Measurements from ENCODE around the gene SMARCD2. TPM values are rescaled to one million over a fixed set of nuclear protein-coding genes. Genes with fewer than 3 reads are reported as not detected.

The SMARCD2 gene
- total RNA-seq, 4 donors from 2014 or later = 235 to 310 (median 272) TPM

DNA sequence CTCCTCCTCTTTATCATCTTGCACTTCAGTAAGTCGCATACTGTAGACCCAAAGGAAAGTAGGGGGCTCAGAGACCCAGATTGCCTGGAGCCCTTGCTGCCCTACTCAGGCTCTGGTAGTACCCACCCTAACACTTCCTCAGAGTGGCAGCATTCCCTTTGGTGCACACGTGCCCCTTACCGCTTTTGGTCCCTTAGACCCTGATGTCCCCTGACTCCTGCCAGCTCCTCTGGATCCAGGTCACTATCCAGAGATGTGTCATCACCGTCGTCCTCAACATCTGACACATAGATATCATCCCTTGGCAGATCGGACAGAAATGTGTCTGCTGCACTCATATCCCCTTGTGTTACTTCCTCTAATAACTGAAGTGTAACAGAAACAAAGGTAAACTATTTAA is 20.7 kb downstream of the SMARCD2 start:
- TF ChIP-seq, protein P1, sequence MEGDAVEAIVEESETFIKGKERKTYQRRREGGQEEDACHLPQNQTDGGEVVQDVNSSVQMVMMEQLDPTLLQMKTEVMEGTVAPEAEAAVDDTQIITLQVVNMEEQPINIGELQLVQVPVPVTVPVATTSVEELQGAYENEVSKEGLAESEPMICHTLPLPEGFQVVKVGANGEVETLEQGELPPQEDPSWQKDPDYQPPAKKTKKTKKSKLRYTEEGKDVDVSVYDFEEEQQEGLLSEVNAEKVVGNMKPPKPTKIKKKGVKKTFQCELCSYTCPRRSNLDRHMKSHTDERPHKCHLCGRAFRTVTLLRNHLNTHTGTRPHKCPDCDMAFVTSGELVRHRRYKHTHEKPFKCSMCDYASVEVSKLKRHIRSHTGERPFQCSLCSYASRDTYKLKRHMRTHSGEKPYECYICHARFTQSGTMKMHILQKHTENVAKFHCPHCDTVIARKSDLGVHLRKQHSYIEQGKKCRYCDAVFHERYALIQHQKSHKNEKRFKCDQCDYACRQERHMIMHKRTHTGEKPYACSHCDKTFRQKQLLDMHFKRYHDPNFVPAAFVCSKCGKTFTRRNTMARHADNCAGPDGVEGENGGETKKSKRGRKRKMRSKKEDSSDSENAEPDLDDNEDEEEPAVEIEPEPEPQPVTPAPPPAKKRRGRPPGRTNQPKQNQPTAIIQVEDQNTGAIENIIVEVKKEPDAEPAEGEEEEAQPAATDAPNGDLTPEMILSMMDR (IDR thresholded peaks at IDR 0.05) = no peak
- no peak for TF ChIP-seq POLR2A (IDR thresholded peaks at IDR 0.05)
- 73 to 81% methylated on average over 6 of the region's 6 CpGs for WGBS, 2 donors

DNA sequence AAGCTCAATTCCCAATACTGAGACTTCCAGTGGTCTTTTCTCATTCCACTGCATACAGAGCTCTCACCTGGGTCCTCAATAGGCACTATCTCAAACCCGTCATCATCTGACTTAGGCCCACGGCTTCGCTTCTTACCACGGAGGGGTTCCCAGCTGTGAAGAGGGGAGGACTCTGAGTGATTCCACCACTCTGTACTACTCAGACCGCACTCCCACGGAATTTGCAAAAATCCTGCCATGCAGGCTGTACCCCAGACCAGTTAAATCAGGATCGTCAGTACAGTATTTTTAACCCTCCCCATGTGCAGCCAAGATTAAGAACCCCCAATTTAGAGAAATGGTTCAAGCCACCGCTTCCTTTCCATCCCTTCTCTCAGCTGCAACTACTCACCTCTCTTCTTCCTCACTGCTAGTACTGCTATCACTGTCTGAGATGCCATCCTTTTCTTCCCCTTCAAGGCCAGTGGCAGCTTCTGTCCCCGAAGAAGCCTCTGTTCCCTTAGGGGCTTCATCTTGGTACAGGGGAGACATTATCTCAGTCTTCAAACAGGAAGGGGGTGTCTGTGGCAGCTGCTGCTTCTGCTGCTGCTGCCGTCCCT is 21.4 kb downstream of the SMARCD2 start:
- 83 to 85% methylated on average over 10 of the region's 10 CpGs for WGBS, 2 donors
- no peak for DNase-seq (ENCODE audit: low spot score in 2 of 2)
- no peak overlapping the region for H3K4me3 ChIP-seq (ENCODE audit: low read depth, poor library complexity, severe bottlenecking)
- intact Hi-C loops (cut with DNase I; ENCODE audit: low total_unique reads) = loop anchor here (5.0 kb wide), 1 partner anchor 34 kb away; no protein-coding TSS in a partner anchor
- TF ChIP-seq, protein P1 (IDR thresholded peaks at IDR 0.05) = no peak
- no peak for TF ChIP-seq POLR2A (IDR thresholded peaks at IDR 0.05)

More for the DNA sequence above, 20.7 kb downstream of the SMARCD2 start:
- no peak overlapping the region for H3K4me3 ChIP-seq (ENCODE audit: low read depth, poor library complexity, severe bottlenecking)
- DNase-seq (ENCODE audit: low spot score in 2 of 2) = no peak
- intact Hi-C loops (cut with DNase I; ENCODE audit: low total_unique reads) = loop anchor here (5.0 kb wide), 1 partner anchor 35 kb away; no protein-coding TSS in a partner anchor

DNA sequence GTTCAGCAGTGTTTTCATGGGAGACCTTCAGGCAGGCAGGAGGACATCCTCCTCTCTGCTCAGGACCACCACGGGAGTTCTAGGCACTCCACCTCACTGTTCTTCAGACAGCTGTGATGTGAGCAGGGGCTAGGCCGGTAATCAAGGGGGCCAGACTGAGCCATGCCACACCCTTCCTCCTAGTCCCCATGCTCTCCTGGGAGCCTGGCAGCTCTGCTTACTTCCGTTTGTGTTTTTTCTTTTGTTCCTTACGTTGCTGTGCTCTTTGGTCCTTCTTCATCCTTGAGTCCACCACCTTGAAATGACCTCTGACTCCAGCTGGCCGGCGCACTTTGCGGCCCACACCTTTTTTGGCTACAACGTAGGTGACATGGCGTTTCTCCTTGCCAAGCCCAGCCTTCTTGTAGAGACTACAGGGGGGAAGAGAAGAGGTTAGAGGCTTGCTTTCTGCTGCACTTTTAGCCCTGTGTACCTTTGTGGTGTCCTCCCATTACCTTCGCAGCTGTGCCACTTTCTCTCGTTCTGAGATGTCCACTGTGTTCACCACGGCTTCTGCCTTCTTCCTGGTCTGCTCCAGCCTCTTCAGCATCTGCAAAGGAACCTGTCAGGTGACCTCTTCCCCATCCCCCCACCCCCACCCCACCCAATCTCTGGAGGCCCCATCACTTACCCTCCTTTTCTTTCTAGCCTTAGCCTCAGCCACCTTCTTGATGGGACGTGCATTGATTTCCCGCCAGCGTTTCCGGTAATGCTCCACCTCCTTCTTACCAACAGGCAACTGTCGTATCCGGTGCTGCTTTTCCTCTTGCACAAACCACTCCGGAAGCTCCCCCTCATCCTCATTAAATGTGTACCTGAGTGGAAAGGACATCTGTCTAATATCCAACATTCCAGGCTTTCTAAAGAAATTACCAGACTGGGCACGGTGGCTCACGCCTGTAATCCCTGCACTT is 22.6 kb downstream of the SMARCD2 start:
- WGBS, 2 donors = 72 to 77% methylated on average over 21 of the region's 21 CpGs
- TF ChIP-seq, protein P1 (IDR thresholded peaks at IDR 0.05) = no peak
- TF ChIP-seq POLR2A (IDR thresholded peaks at IDR 0.05) = no peak
- no peak overlapping the region for H3K4me3 ChIP-seq (ENCODE audit: low read depth, poor library complexity, severe bottlenecking)
- DNase-seq (ENCODE audit: low spot score in 2 of 2) = no peak
- intact Hi-C loops (cut with DNase I; ENCODE audit: low total_unique reads) = loop anchor here (5.0 kb wide), 1 partner anchor 33 kb away; no protein-coding TSS in a partner anchor

DNA sequence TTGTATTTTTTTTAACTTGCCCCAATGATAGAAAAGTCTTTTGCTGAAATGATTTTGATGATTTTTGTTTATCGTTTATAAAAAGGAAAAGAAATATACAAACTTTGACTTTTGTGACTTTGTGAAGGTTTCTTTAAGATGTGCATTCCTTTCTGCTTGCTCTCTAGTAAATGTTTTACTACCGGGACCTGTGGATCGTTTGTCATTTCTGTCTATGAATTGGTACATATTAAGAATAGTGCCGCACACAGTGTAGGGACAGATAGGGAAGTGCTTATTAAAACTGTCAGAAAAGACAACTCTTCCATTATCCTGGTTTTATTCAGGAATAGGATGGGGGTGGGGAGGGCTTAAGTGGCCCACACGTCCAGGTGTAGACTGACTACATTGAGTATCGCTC is 23.4 kb downstream of the SMARCD2 start:
- intact Hi-C loops (cut with DNase I; ENCODE audit: low total_unique reads) = no loop called here
- DNase-seq (ENCODE audit: low spot score in 2 of 2) = no peak
- TF ChIP-seq POLR2A (IDR thresholded peaks at IDR 0.05) = no peak
- TF ChIP-seq, protein P1 (IDR thresholded peaks at IDR 0.05) = no peak
- no peak overlapping the region for H3K4me3 ChIP-seq (ENCODE audit: low read depth, poor library complexity, severe bottlenecking)
- 72 to 79% methylated on average over 6 of the region's 6 CpGs for WGBS, 2 donors

DNA sequence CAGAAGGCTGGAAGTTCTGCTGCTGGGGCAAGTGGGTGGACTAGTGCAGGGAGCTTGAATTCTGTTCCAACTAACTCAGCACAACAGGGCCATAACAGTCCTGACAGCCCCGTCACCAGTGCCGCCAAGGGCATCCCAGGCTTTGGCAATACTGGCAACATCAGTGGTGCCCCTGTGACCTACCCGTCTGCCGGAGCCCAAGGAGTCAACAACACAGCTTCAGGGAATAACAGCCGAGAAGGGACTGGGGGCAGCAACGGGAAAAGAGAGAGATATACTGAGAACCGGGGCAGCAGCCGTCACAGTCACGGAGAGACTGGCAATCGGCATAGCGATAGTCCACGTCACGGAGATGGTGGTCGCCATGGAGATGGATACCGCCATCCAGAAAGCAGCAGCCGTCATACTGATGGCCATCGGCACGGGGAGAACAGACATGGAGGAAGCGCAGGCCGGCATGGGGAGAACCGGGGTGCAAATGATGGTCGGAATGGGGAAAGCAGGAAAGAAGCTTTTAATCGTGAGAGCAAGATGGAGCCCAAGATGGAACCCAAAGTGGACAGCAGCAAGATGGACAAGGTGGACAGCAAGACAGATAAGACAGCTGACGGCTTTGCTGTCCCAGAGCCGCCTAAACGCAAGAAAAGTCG is 24.6 kb downstream of the SMARCD2 start:
- H3K4me3 ChIP-seq (ENCODE audit: low read depth, poor library complexity, severe bottlenecking) = no peak overlapping the region
- intact Hi-C loops (cut with DNase I; ENCODE audit: low total_unique reads) = no loop called here
- 92 to 94% methylated on average over 27 of the region's 27 CpGs for WGBS, 2 donors
- TF ChIP-seq, protein P1 (IDR thresholded peaks at IDR 0.05) = no peak
- no peak for TF ChIP-seq POLR2A (IDR thresholded peaks at IDR 0.05)
- no peak for DNase-seq (ENCODE audit: low spot score in 2 of 2)
